Inflammatory macrophage treated with lipopolysaccharide for 4 hours (primary cell): Measurements from ENCODE around the gene SLC37A1.

ENCODE experiments used
- DNase-seq: peaks from one replicate; pipeline ENCODE4 v3.0.0-alpha.2; 2020

Gene SLC37A1

GRCh38 chr21:42565206-42565810, 51.7 kb downstream of the SLC37A1 start:
- DNase-seq, result no peak

GRCh38 chr21:42565886-42566523, 52.4 kb downstream of the SLC37A1 start:
- DNase-seq, result no peak

- DNase-seq, result no peak
Observed at GRCh38 chr21:42566524-42567213, 53.0 kb downstream of the SLC37A1 start.

GRCh38 chr21:42567214-42567555, 53.5 kb downstream of the SLC37A1 start:
- DNase-seq, result no peak

GRCh38 chr21:42567861-42568260, 54.2 kb downstream of the SLC37A1 start:
- no peak for DNase-seq

- DNase-seq, result no peak
Observed at GRCh38 chr21:42568376-42568775, 54.7 kb downstream of the SLC37A1 start.

- DNase-seq, result no peak
Observed at GRCh38 chr21:42568866-42569731, 55.4 kb downstream of the SLC37A1 start.

GRCh38 chr21:42569732-42570301, 56.2 kb downstream of the SLC37A1 start:
- peak; percentile 55 for DNase-seq

- DNase-seq, result no peak
Observed at GRCh38 chr21:42570362-42570761, 56.7 kb downstream of the SLC37A1 start.

- DNase-seq, result no peak
Observed at GRCh38 chr21:42570841-42571387, 57.3 kb downstream of the SLC37A1 start.

GRCh38 chr21:42571391-42572150, 57.9 kb downstream of the SLC37A1 start:
- DNase-seq, result no peak

GRCh38 chr21:42572906-42573495, 59.3 kb downstream of the SLC37A1 start:
- no peak for DNase-seq

GRCh38 chr21:42574234-42575027, 60.8 kb downstream of the SLC37A1 start:
- DNase-seq, result no peak

- no peak for DNase-seq
Observed at GRCh38 chr21:42575111-42575510, 61.5 kb downstream of the SLC37A1 start.

- no peak for DNase-seq
Observed at GRCh38 chr21:42576639-42577038, 63.0 kb downstream of the SLC37A1 start.

- no peak for DNase-seq
Observed at GRCh38 chr21:42578034-42578433, 64.4 kb downstream of the SLC37A1 start.

- no peak for DNase-seq
Observed at GRCh38 chr21:42578761-42579415, 65.2 kb downstream of the SLC37A1 start.

- DNase-seq, result no peak
Observed at GRCh38 chr21:42579456-42580075, 65.9 kb downstream of the SLC37A1 start.

- DNase-seq, result no peak
Observed at GRCh38 chr21:42580076-42580792, 66.6 kb downstream of the SLC37A1 start.
